Osteocyte (in vitro differentiated cells): Measurements from ENCODE around the gene PLXNA2. TPM values are rescaled to one million over a fixed set of nuclear protein-coding genes. Genes with fewer than 3 reads are reported as not detected.

Source experiments
- DNase-seq: peaks from one replicate; pipeline ENCODE4 v3.0.0; 2021; ENCODE audit warnings: mixed read lengths; ENCODE audit not compliant: unreplicated experiment; ENCODE audit errors: extremely low spot score
- H3K27ac Mint-ChIP-seq: one replicate; pipeline ENCODE4 v1.8.0; 2021; ENCODE audit warnings: mild to moderate bottlenecking, mixed read lengths; ENCODE audit not compliant: unreplicated experiment
- H3K27me3 Mint-ChIP-seq: one replicate; pipeline ENCODE4 v1.8.0; 2021; ENCODE audit warnings: mixed read lengths; ENCODE audit not compliant: unreplicated experiment
- H3K36me3 Mint-ChIP-seq: one replicate; pipeline ENCODE4 v1.8.0; 2021; ENCODE audit warnings: mixed read lengths; ENCODE audit not compliant: unreplicated experiment
- H3K4me1 Mint-ChIP-seq: one replicate; pipeline ENCODE4 v1.8.0; 2021; ENCODE audit warnings: mixed read lengths; ENCODE audit not compliant: unreplicated experiment
- H3K4me3 Mint-ChIP-seq: one replicate; pipeline ENCODE4 v1.8.0; 2021; ENCODE audit warnings: mild to moderate bottlenecking, moderate library complexity, mixed read lengths; ENCODE audit not compliant: unreplicated experiment
- H3K9me3 Mint-ChIP-seq: one replicate; pipeline ENCODE4 v1.8.0; 2021; ENCODE audit warnings: mixed read lengths; ENCODE audit not compliant: unreplicated experiment
- CTCF ChIP-seq: fragments of 200-600 bp; sonication (generic); IDR thresholded peaks from 2 replicates; pipeline ENCODE4 v1.5.0; 2021; ENCODE audit warnings: antibody characterized with exemption, mild to moderate bottlenecking, moderate library complexity
- total RNA-seq: library from RNA; stranded (reverse); gene quantifications from 2 replicates; pipeline ENCODE4 v1.2.1, GENCODE V29; 2021

The PLXNA2 gene
- total RNA-seq, 1 donor from 2014 or later: 19.5 TPM

- Mint-ChIP-seq H3K36me3 (peaks cover 2% of the 10 kb centered on the region), H3K27ac (no peak overlapping the region), H3K9me3 (no peaks in the 10 kb centered on the region), H3K27me3 (no peaks in the 10 kb centered on the region), H3K4me3 (no peak overlapping the region), H3K4me1 (peaks cover 27% of the 10 kb centered on the region)
- no peak for TF ChIP-seq CTCF
- no peak for DNase-seq
These were observed 45.9 kb downstream of the PLXNA2 start for GRCh38 chr1:208198236-208198635.

GRCh38 chr1:208194944-208195343 is 49.2 kb downstream of the PLXNA2 start:
- no peak for DNase-seq
- H3K4me3 Mint-ChIP-seq: no peak overlapping the region
- TF ChIP-seq CTCF: no peak
- peaks cover 11% of the 10 kb centered on the region for H3K4me1 Mint-ChIP-seq
- peaks cover 6% of the 10 kb centered on the region for H3K36me3 Mint-ChIP-seq
- H3K9me3 Mint-ChIP-seq: no peaks in the 10 kb centered on the region
- no peak overlapping the region for H3K27ac Mint-ChIP-seq
- no peaks in the 10 kb centered on the region for H3K27me3 Mint-ChIP-seq

- no peaks in the 10 kb centered on the region for H3K9me3 Mint-ChIP-seq
- peaks cover 4% of the 10 kb centered on the region for H3K36me3 Mint-ChIP-seq
- H3K4me3 Mint-ChIP-seq: no peak overlapping the region
- TF ChIP-seq CTCF: no peak
- DNase-seq: no peak
- no peak overlapping the region for H3K27ac Mint-ChIP-seq
- peaks cover 12% of the 10 kb centered on the region for H3K4me1 Mint-ChIP-seq
- H3K27me3 Mint-ChIP-seq: no peaks in the 10 kb centered on the region
These were observed 51.2 kb downstream of the PLXNA2 start for GRCh38 chr1:208192995-208193394.

GRCh38 chr1:208190784-208191183 is 53.4 kb downstream of the PLXNA2 start:
- no peak for TF ChIP-seq CTCF
- peaks cover 4% of the 10 kb centered on the region for H3K36me3 Mint-ChIP-seq
- no peak overlapping the region for H3K4me3 Mint-ChIP-seq
- peaks cover 25% of the 10 kb centered on the region for H3K4me1 Mint-ChIP-seq
- DNase-seq: no peak
- no peaks in the 10 kb centered on the region for H3K9me3 Mint-ChIP-seq
- H3K27me3 Mint-ChIP-seq: no peaks in the 10 kb centered on the region
- H3K27ac Mint-ChIP-seq: no peak overlapping the region

GRCh38 chr1:208189716-208190115 is 54.5 kb downstream of the PLXNA2 start:
- Mint-ChIP-seq H3K9me3 (no peaks in the 10 kb centered on the region), H3K4me3 (no peak overlapping the region), H3K36me3 (peaks cover 4% of the 10 kb centered on the region), H3K27ac (no peak overlapping the region), H3K4me1 (peaks cover 36% of the 10 kb centered on the region), H3K27me3 (no peaks in the 10 kb centered on the region)
- DNase-seq: no peak
- no peak for TF ChIP-seq CTCF
